ENCODE results near the gene CCDC28B.

Gene CCDC28B

GRCh38 chr1:32247452-32247851, 47.1 kb downstream of the CCDC28B start:
- FAIRE-seq (no peak), DNase-seq (ENCODE audit: insufficient read length, low spot score) (no peak)
- no peak for TF ChIP-seq CTCF (IDR thresholded peaks at IDR 0.05; ENCODE audit: insufficient read depth, missing control alignments)

- DNase-seq (ENCODE audit: insufficient read length, low spot score), result peak; percentile 71
Measured at GRCh38 chr1:32247983-32248889, 47.8 kb downstream of the CCDC28B start.

DNA sequence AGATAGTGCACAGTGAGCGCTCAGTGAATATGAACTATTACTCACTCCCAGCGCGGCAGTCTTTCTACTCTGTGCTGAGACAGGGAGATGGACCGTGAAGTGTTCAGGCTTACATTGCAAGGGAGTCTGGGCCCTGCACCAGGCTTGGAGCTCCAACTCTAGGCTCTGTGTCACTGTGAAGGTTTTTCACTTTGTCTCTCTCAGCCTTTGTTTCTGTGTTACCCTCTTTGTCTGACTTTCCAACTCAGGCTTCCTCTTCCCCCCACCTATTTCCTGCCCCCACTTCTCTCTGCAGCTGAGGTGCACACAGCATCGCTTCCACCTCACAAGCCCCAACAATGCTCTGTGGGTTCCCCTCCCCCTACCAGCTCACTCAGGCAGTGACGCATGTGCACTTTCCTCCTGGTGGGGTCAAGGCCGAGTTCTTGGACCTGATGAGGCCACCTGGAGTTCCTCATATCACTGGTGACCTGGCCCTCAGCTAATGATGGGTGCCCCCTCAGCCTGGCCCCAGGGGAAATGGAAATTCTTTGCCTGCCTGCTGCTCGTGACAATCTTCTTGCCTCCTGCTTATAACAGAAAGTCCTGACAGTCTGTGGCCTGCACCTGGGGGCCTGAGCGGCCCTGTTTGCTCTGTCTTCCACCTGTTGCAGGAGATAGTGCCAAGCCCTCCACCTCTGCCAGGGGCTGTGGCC, 49.6 kb downstream of the CCDC28B start:
- no peak for DNase-seq (ENCODE audit: insufficient read length, low spot score)

More at GRCh38 chr1:32247983-32248889, 47.8 kb downstream of the CCDC28B start:
- TF ChIP-seq CTCF (IDR thresholded peaks at IDR 0.05; ENCODE audit: insufficient read depth, missing control alignments), result peak; percentile 64
- no peak for FAIRE-seq

DNA sequence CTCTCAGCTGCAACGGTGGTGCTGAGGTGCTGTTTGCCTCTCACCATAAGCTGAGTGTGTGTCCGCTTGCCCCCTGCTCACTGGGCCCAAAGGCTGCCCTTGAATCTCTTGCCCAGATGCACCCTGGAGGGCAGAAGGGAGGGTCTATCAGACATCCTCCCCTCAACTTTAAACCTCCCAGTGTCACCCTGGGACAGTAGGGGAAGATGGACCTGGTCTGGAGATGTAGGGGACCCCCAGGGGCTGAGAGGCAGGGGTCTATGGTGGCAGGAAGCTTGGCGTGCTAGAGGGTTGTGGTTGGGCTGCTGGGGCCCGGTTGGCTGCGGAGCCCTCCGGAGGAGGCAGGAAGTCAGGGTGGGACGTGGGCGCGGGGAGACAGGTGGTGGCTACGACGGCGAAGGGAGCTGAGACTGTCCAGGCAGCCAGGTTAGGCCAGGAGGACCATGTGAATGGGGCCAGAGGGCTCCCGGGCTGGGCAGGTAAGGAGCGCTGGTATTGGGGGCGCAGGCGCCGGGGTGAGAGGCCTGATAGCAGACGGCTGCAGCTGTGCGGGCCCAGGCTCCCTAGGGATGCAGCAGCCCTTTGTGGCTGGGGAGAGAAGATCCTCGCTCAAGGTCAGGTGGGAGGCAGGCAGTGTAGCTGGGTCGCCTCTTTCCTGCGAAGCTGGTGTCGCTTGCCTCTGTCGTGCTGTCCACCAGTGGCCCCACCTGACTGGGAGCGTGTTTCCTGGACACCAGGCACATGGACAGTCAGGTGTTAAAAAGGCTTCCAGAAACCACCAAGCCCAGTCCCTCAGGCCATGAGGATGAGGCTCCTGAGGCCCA, 50.7 kb downstream of the CCDC28B start, which contains the start of gene LCK:
TSS of gene LCK (plus strand) at position 373 of the 824 bp plus-strand sequence. CDS start 23,065 bp downstream, outside the sequence.
- FAIRE-seq, result no peak
- DNase-seq (ENCODE audit: insufficient read length, low spot score), result no peak
- TF ChIP-seq CTCF (IDR thresholded peaks at IDR 0.05; ENCODE audit: insufficient read depth, missing control alignments), result no peak

More for the DNA sequence above, 49.6 kb downstream of the CCDC28B start:
- FAIRE-seq, result no peak
- TF ChIP-seq CTCF (IDR thresholded peaks at IDR 0.05; ENCODE audit: insufficient read depth, missing control alignments), result no peak

All from D721Med (cell line).